A673 (cell line): ENCODE results near the gene FBXL7. TPM values are rescaled to one million over a fixed set of nuclear protein-coding genes. Genes with fewer than 3 reads are reported as not detected.

Experiments
- BruUV-seq: library from RNA; stranded (reverse); fragments of 400-500 nt; replicated peaks from 2 replicates; lab custom pipeline; 2021; lab: Mats Ljungman, UMichigan
- CTCF ChIA-PET: fragments of 300-600 bp; sonication (Branson Sonifier 250); formaldehyde crosslinking; loops from one replicate; lab custom pipeline; 2022; ENCODE audit warnings: antibody characterized with exemption; lab: Charles Lee
- POLR2A ChIA-PET: fragments of 300-600 bp; sonication (Branson Sonifier 250); formaldehyde crosslinking; loops from one replicate; lab custom pipeline; 2022; ENCODE audit warnings: antibody characterized with exemption; ENCODE audit not compliant: low non-redundant PET; lab: Charles Lee
- DNase-seq: peaks from one replicate; pipeline ENCODE4 v3.0.0-alpha.2; 2015; ENCODE audit warnings: low spot score
- H3K27ac ChIP-seq: fragments of 200-600 bp; sonication (generic); 2 replicates; pipeline ENCODE4 v1.5.1; 2016; ENCODE audit warnings: mixed run types, low read depth, mild to moderate bottlenecking, mixed read lengths, antibody characterized with exemption, low read length; ENCODE audit not compliant: poor library complexity, severe bottlenecking
- H3K27me3 ChIP-seq: fragments of 200-600 bp; sonication (generic); replicated peaks from 2 replicates; pipeline ENCODE4 v1.6.1; 2017; ENCODE audit warnings: mixed run types, low read depth, mild to moderate bottlenecking, mixed read lengths, antibody characterized with exemption, low read length; ENCODE audit not compliant: insufficient read depth, poor library complexity
- H3K36me3 ChIP-seq: fragments of 200-600 bp; sonication (generic); 2 replicates; pipeline ENCODE4 v1.6.1; 2016; ENCODE audit warnings: mixed run types, mild to moderate bottlenecking, mixed read lengths, antibody characterized with exemption, low read length; ENCODE audit not compliant: insufficient read depth, poor library complexity, severe bottlenecking
- H3K4me1 ChIP-seq: fragments of 200-600 bp; sonication (generic); 2 replicates; pipeline ENCODE4 v1.6.1; 2017; ENCODE audit warnings: mixed run types, mild to moderate bottlenecking, mixed read lengths, antibody characterized with exemption, low read length; ENCODE audit not compliant: insufficient read depth, poor library complexity, severe bottlenecking
- H3K4me3 ChIP-seq: fragments of 200-600 bp; sonication (generic); 2 replicates; pipeline ENCODE4 v1.5.1; 2016; ENCODE audit warnings: low read depth, mixed run types, mild to moderate bottlenecking, mixed read lengths, low read length; ENCODE audit not compliant: poor library complexity, severe bottlenecking
- H3K9me3 ChIP-seq: fragments of 200-600 bp; sonication (generic); 2 replicates; pipeline ENCODE4 v1.6.1; 2016; ENCODE audit warnings: mixed run types, low read depth, mild to moderate bottlenecking, mixed read lengths, antibody characterized with exemption, low read length; ENCODE audit not compliant: poor library complexity, severe bottlenecking
- CTCF ChIP-seq: fragments of 300-800, 200-600 bp; sonication (generic); conservative IDR thresholded peaks from 2 replicates; pipeline ENCODE4 v1.5.1; 2017; ENCODE audit warnings: low read depth, mild to moderate bottlenecking, antibody characterized with exemption, low read length, moderate library complexity, mixed read lengths
- EZH2 ChIP-seq: fragments of 200-600 bp; sonication (generic); IDR thresholded peaks from 2 replicates; pipeline ENCODE4 v1.6.1; 2017; ENCODE audit warnings: borderline replicate concordance, low read depth, mild to moderate bottlenecking, mixed read lengths, antibody characterized with exemption, low read length; ENCODE audit not compliant: poor library complexity, severe bottlenecking
- intact Hi-C: fragments of 100-400 bp; cut with micrococcal nuclease; formaldehyde crosslinking; loops from one replicate; pipeline ENCODE4 v1.10.0; 2022; ENCODE audit not compliant: unreplicated experiment
- total RNA-seq: library from RNA; stranded (reverse); gene quantifications from 2 replicates; pipeline ENCODE4 v1.2.3, GENCODE V29; 2021

Gene FBXL7
- total RNA-seq, 1 experiment from 2014 or later: 5.9 TPM

- CTCF ChIA-PET: no interaction called here
- POLR2A ChIA-PET: no interaction called here
- H3K36me3 ChIP-seq: no peaks in the 10 kb centered on the region
- no peak overlapping the region for H3K4me3 ChIP-seq
- DNase-seq: no peak
- intact Hi-C loops: no loop called here
- H3K4me1 ChIP-seq: no peaks in the 10 kb centered on the region
- BruUV-seq: no TSS peak
- TF ChIP-seq CTCF (no peak), EZH2 (no peak)
- no peaks in the 10 kb centered on the region for H3K9me3 ChIP-seq
- no peaks in the 10 kb centered on the region for H3K27me3 ChIP-seq
- H3K27ac ChIP-seq: no peak overlapping the region
These were observed 285.6 kb downstream of the FBXL7 start for GRCh38 chr5:15785531-15785981.

- Histone ChIP-seq H3K27ac (no peak overlapping the region), H3K4me1 (no peaks in the 10 kb centered on the region), H3K36me3 (no peaks in the 10 kb centered on the region), H3K4me3 (no peak overlapping the region), H3K9me3 (no peaks in the 10 kb centered on the region), H3K27me3 (no peaks in the 10 kb centered on the region)
- TF ChIP-seq CTCF (no peak), EZH2 (no peak)
- intact Hi-C loops: no loop called here
- POLR2A ChIA-PET: no interaction called here
- DNase-seq: no peak
- CTCF ChIA-PET: no interaction called here
- no TSS peak for BruUV-seq
These were observed 286.3 kb downstream of the FBXL7 start for GRCh38 chr5:15786326-15786725.

DNA sequence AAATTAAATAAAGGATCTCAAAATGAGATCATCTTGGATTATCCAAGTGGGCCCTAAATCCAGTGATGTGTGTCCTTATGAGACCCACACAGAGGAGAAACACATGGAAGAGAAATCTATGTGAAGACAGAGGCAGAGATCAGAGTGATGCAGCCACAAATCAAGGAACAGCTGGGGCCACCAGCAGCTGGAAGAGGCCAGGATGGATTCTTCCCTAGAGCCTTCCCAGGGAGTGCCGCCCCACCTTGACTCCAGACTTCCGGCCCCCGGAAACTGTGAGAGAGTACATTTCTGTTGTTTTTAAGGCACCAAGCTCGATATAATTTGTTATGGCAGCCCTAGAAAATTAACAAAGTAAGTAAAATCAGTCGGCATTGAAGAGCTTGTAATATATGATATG, 286.9 kb downstream of the FBXL7 start:
- CTCF ChIA-PET: no interaction called here

More for the DNA sequence above, 286.9 kb downstream of the FBXL7 start:
- TF ChIP-seq EZH2 (no peak), CTCF (no peak)
- intact Hi-C loops: no loop called here
- no peak for DNase-seq
- Histone ChIP-seq H3K9me3 (no peaks in the 10 kb centered on the region), H3K36me3 (no peaks in the 10 kb centered on the region), H3K4me1 (no peaks in the 10 kb centered on the region), H3K4me3 (no peak overlapping the region), H3K27ac (no peak overlapping the region), H3K27me3 (no peaks in the 10 kb centered on the region)
- no TSS peak for BruUV-seq
- POLR2A ChIA-PET: no interaction called here
